T-helper 9 cell (primary cell): ENCODE data around the gene ZC3H7A.
"Not testable (repeated sequence)": the region's sequence is repeated elsewhere in the genome, so short reads cannot be mapped to it uniquely, and the experiment has no call there.

Source experiments
- DNase-seq: peaks from one replicate; pipeline ENCODE4 v3.0.0-alpha.2; 2020
- total RNA-seq, 2 donors: gene quantifications; one replicate each; lab custom pipeline; 2026; lab: John Stamatoyannopoulos, UW

ZC3H7A gene
- 73.9 to 98.5 reads per million in 2 donors for total RNA-seq

GRCh38 chr16:11797166-11797956, at the start of gene ZC3H7A:
TSS of gene ZC3H7A (minus strand) at chr16:11797258. CDS start at chr16:11782354, 14,904 bp downstream.
- peak; percentile 87 for DNase-seq

- no peak for DNase-seq
Measured at GRCh38 chr16:11844499-11844898, 47.4 kb upstream of the ZC3H7A start.

- DNase-seq: no peak
Measured at GRCh38 chr16:11843861-11844260, 46.8 kb upstream of the ZC3H7A start.

GRCh38 chr16:11843206-11843605, 46.1 kb upstream of the ZC3H7A start:
- no peak for DNase-seq

- DNase-seq: no peak
Measured at GRCh38 chr16:11841026-11841425, 44.0 kb upstream of the ZC3H7A start.

- no peak for DNase-seq
Measured at GRCh38 chr16:11836650-11837244, 39.7 kb upstream of the ZC3H7A start.

GRCh38 chr16:11835891-11836649, 39.0 kb upstream of the ZC3H7A start:
- DNase-seq: no peak

- DNase-seq: no peak
Measured at GRCh38 chr16:11835309-11835708, 38.3 kb upstream of the ZC3H7A start.

GRCh38 chr16:11833951-11834695, 37.1 kb upstream of the ZC3H7A start:
- DNase-seq: no peak

GRCh38 chr16:11828696-11829095, 31.6 kb upstream of the ZC3H7A start:
- DNase-seq: no peak

GRCh38 chr16:11825520-11826165, 28.6 kb upstream of the ZC3H7A start:
- DNase-seq: not testable (repeated sequence)

GRCh38 chr16:11824362-11824761, 27.3 kb upstream of the ZC3H7A start:
- no peak for DNase-seq

GRCh38 chr16:11823645-11824044, 26.6 kb upstream of the ZC3H7A start:
- DNase-seq: not testable (repeated sequence)

- no peak for DNase-seq
Measured at GRCh38 chr16:11819798-11820197, 22.7 kb upstream of the ZC3H7A start.

- not testable (repeated sequence) for DNase-seq
Measured at GRCh38 chr16:11818970-11819369, 21.9 kb upstream of the ZC3H7A start.

GRCh38 chr16:11816123-11816522, 19.1 kb upstream of the ZC3H7A start:
- DNase-seq: no peak

GRCh38 chr16:11814800-11815199, 17.7 kb upstream of the ZC3H7A start:
- not testable (repeated sequence) for DNase-seq

GRCh38 chr16:11806721-11807120, 9.7 kb upstream of the ZC3H7A start:
- no peak for DNase-seq

- no peak for DNase-seq
Measured at GRCh38 chr16:11805556-11805955, 8.5 kb upstream of the ZC3H7A start.

- DNase-seq: no peak
Measured at GRCh38 chr16:11801481-11802021, 4.5 kb upstream of the ZC3H7A start.

GRCh38 chr16:11800382-11800718, 3.3 kb upstream of the ZC3H7A start:
- no peak for DNase-seq
